Measurements from ENCODE around the gene OR4C5. TPM values are rescaled to one million over a fixed set of nuclear protein-coding genes. Genes with fewer than 3 reads are reported as not detected.
"Not testable (repeated sequence)": the region's sequence is repeated elsewhere in the genome, so short reads cannot be mapped to it uniquely, and the experiment has no call there.

The OR4C5 gene
- not detected in 2 replicates for total RNA-seq (2014; rRNA removed; shearing (Covaris generic))

GRCh38 chr11:48366365-48366764, at the start of gene OR4C5:
Gene OR4C5 (minus strand): TSS chr11:48366465. CDS start chr11:48366465, 0 bp downstream.
- no peak for DNase-seq (ENCODE audit: low read depth)

DNA sequence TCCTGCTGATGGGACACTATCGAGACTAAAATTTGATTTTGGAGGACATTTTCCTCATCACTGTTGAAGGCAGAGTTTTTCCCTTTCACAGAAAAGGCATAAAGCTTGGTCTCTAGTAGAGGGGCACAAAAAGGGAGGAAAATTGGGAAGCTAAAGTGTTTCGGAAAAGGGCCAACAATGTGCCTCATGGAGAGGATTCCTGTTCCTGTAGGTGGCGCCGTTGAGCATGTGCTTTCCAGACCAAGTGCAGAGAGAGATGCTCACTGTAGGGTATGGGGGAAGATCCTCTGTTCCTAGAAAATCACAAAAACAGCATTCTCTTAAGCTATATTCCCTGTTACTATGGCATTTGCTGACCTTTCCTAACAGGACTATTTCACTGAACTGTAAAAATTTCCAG, 18.4 kb upstream of the OR4C5 start:
- no peak for DNase-seq (ENCODE audit: low read depth)

GRCh38 chr11:48384151-48384550, 17.9 kb upstream of the OR4C5 start:
- DNase-seq (ENCODE audit: low read depth), result not testable (repeated sequence)

GRCh38 chr11:48361289-48361688, 5.0 kb downstream of the OR4C5 start:
- DNase-seq (ENCODE audit: low read depth), result not testable (repeated sequence)

DNA sequence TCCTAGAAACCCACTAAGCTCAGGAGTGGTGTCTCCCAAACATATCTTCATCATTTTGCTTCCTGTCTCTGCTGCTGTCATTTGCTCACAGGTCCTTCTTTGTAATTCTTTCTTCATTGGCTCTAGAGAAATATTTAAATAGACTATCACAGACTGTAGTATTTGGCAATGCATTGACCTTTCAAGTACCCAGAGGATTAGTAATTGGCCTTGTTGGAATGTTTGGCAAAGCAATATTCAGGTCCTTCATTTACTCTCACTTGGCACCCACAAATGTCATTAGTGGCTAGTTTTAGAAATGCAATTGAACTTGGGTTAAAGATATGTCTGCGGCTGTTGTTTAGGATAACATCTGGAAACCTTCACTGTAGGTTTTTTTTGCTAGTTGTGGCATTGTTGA, 11.6 kb downstream of the OR4C5 start:
- no peak for DNase-seq (ENCODE audit: low read depth)

GRCh38 chr11:48354013-48354412, 12.3 kb downstream of the OR4C5 start:
- no peak for DNase-seq (ENCODE audit: low read depth)

GRCh38 chr11:48346286-48346685, 20.0 kb downstream of the OR4C5 start:
- DNase-seq (ENCODE audit: low read depth), result not testable (repeated sequence)

GRCh38 chr11:48342505-48342904, 23.8 kb downstream of the OR4C5 start:
- not testable (repeated sequence) for DNase-seq (ENCODE audit: low read depth)

- no peak for DNase-seq (ENCODE audit: low read depth)
These were observed 24.8 kb downstream of the OR4C5 start for GRCh38 chr11:48341466-48341865.

- DNase-seq (ENCODE audit: low read depth), result not testable (repeated sequence)
These were observed 41.6 kb downstream of the OR4C5 start, which contains the start of gene OR4C3 for GRCh38 chr11:48324620-48325019. Gene OR4C3 (plus strand): TSS chr11:48324920. CDS start chr11:48325022, 102 bp downstream.

DNA sequence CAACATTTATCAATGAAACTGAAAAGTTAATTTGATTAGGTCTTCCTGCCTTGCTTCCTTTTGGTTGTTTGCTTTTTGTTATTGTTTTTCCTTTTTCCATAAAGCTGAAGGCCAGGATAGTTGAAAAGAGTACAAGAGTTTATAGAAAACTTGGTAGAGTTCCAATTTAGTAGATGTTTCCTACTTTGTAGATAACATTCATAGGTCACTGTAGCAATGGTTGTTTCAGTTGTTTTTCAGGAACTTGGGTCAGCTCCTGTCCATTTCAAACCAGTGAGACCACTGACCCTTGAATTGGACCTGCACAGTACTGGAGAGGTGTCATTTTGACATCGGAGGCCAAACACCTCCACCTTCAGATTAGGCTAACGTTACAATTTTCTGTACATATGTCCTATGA, 46.5 kb downstream of the OR4C5 start:
- DNase-seq (ENCODE audit: low read depth), result not testable (repeated sequence)

Other genes starting within 250 kb of the OR4C5 start
- gene OR4B1, start 149.7 kb downstream of the OR4C5 start, total RNA-seq (2014; rRNA removed; shearing (Covaris generic)), result not detected in 2 replicates
- gene OR4X2, start 121.4 kb downstream of the OR4C5 start, total RNA-seq (2014; rRNA removed; shearing (Covaris generic)), result not detected in 2 replicates
- gene OR4X1, start 102.6 kb downstream of the OR4C5 start, total RNA-seq (2014; rRNA removed; shearing (Covaris generic)), result not detected in 2 replicates
- gene OR4S1, start 60.2 kb downstream of the OR4C5 start, total RNA-seq (2014; rRNA removed; shearing (Covaris generic)), result not detected in 2 replicates
- not detected in 2 replicates for gene OR4C3, start 41.5 kb downstream of the OR4C5 start, total RNA-seq (2014; rRNA removed; shearing (Covaris generic))
- not detected in 2 replicates for gene OR4A47, start 122.3 kb upstream of the OR4C5 start, total RNA-seq (2014; rRNA removed; shearing (Covaris generic))